ENCODE measurements around the gene SLC12A3.

SLC12A3 gene

GRCh38 chr16:56864960-56865359 lies at the start of gene SLC12A3:
Gene SLC12A3 (plus strand): TSS chr16:56865207. CDS start chr16:56865236, 29 bp downstream.
- no peak for DNase-seq

GRCh38 chr16:56815721-56816120 lies 49.3 kb upstream of the SLC12A3 start:
- no peak for DNase-seq

- no peak for DNase-seq
These were observed 48.0 kb upstream of the SLC12A3 start for GRCh38 chr16:56817056-56817455.

GRCh38 chr16:56817938-56818337 lies 47.1 kb upstream of the SLC12A3 start:
- no peak for DNase-seq

GRCh38 chr16:56823081-56823733 lies 41.8 kb upstream of the SLC12A3 start:
- no peak for DNase-seq

GRCh38 chr16:56824331-56824730 lies 40.7 kb upstream of the SLC12A3 start:
- DNase-seq = no peak

- DNase-seq = no peak
These were observed 40.2 kb upstream of the SLC12A3 start for GRCh38 chr16:56824804-56825203.

- DNase-seq = no peak
These were observed 39.2 kb upstream of the SLC12A3 start for GRCh38 chr16:56825826-56826225.

- DNase-seq = no peak
These were observed 36.4 kb upstream of the SLC12A3 start for GRCh38 chr16:56828647-56829046.

- DNase-seq = no peak
These were observed 34.3 kb upstream of the SLC12A3 start for GRCh38 chr16:56830669-56831068.

GRCh38 chr16:56832768-56833167 lies 32.2 kb upstream of the SLC12A3 start:
- no peak for DNase-seq

- no peak for DNase-seq
These were observed 31.6 kb upstream of the SLC12A3 start for GRCh38 chr16:56833243-56833970.

GRCh38 chr16:56835320-56835719 lies 29.7 kb upstream of the SLC12A3 start:
- DNase-seq = no peak

GRCh38 chr16:56836410-56837230 lies 28.4 kb upstream of the SLC12A3 start:
- no peak for DNase-seq

GRCh38 chr16:56838622-56839337 lies 26.2 kb upstream of the SLC12A3 start:
- no peak for DNase-seq

- no peak for DNase-seq
These were observed 23.8 kb upstream of the SLC12A3 start for GRCh38 chr16:56841233-56841632.

- DNase-seq = no peak
These were observed 23.3 kb upstream of the SLC12A3 start for GRCh38 chr16:56841659-56842058.

GRCh38 chr16:56842133-56842532 lies 22.9 kb upstream of the SLC12A3 start:
- DNase-seq = no peak

GRCh38 chr16:56844056-56844455 lies 21.0 kb upstream of the SLC12A3 start:
- DNase-seq = no peak

GRCh38 chr16:56847173-56847910 lies 17.7 kb upstream of the SLC12A3 start:
- no peak for DNase-seq

- DNase-seq = no peak
These were observed 16.7 kb upstream of the SLC12A3 start for GRCh38 chr16:56848029-56848936.
